Neutrophil (primary cell): ENCODE data around the gene CERS6.
"Not testable (repeated sequence)": the region's sequence is repeated elsewhere in the genome, so short reads cannot be mapped to it uniquely, and the experiment has no call there.

Experiments
- H3K27ac ChIP-seq: fragments of 200-600 bp; sonication (generic); 2 replicates; pipeline ENCODE4 v1.5.1; 2016; ENCODE audit warnings: mild to moderate bottlenecking, moderate library complexity
- H3K27me3 ChIP-seq: fragments of 200-600 bp; sonication (generic); 2 replicates; pipeline ENCODE4 v1.6.0; 2016; ENCODE audit warnings: mild to moderate bottlenecking
- H3K36me3 ChIP-seq: fragments of 200-600 bp; sonication (generic); 2 replicates; pipeline ENCODE4 v1.5.1; 2017
- H3K4me1 ChIP-seq, 2 experiments: fragments of 200-600 bp in 1 of 2; sonication (generic) in 1 of 2; 1 replicate in 1 of 2; 2 replicates in 1 of 2; pipeline versions ENCODE4 v1.5.1 to v1.6.1; 2013 to 2016; ENCODE audit warnings: low read depth in 1 of 2, low read length in 1 of 2, mild to moderate bottlenecking in 1 of 2, moderate library complexity in 1 of 2; ENCODE audit not compliant: control insufficient read depth in 1 of 2, insufficient read depth in 1 of 2
- H3K4me3 ChIP-seq, 2 experiments: fragments of 200-600 bp in 1 of 2; sonication (generic) in 1 of 2; 1 replicate in 1 of 2; 2 replicates in 1 of 2; pipeline ENCODE4 v1.5.1; 2013 to 2016; ENCODE audit warnings: low read depth in 1 of 2, low read length in 1 of 2, mild to moderate bottlenecking in 1 of 2, moderate library complexity in 1 of 2
- H3K9me3 ChIP-seq: fragments of 200-600 bp; sonication (generic); 2 replicates; pipeline ENCODE4 v1.5.1; 2016
- CTCF ChIP-seq: fragments of 200-600 bp; sonication (generic); IDR thresholded peaks from 2 replicates; pipeline ENCODE4 v1.5.1; 2016; ENCODE audit warnings: antibody characterized with exemption

CERS6 gene

GRCh38 chr2:168660870-168661862, 205.1 kb downstream of the CERS6 start:
- H3K27me3 ChIP-seq = no peaks in the 10 kb centered on the region
- no peak for TF ChIP-seq CTCF
- H3K36me3 ChIP-seq = no peaks in the 10 kb centered on the region
- no peak overlapping the region for H3K4me3 ChIP-seq
- no peaks in the 10 kb centered on the region for H3K9me3 ChIP-seq
- no peaks in the 10 kb centered on the region for H3K4me1 ChIP-seq
- no peak overlapping the region for H3K27ac ChIP-seq

DNA sequence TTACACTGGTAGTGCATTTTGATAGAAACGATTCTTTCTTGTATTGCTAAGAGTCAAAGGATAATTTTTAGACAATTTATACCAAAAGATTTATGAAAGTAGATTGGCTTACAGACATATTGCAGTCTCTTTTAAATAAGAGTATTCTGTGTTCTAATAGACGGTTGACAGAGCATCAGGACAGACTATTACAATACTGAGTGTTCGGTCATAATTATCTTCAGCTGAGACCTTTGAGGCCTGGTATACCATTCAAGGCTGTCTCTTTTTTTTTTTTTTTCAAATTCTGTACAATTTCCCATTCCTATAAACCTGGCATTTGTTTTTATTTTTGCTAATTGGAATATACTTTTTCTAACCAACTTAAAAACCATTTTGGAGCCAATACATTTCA, 205.8 kb downstream of the CERS6 start:
- H3K27ac ChIP-seq = no peak overlapping the region

DNA sequence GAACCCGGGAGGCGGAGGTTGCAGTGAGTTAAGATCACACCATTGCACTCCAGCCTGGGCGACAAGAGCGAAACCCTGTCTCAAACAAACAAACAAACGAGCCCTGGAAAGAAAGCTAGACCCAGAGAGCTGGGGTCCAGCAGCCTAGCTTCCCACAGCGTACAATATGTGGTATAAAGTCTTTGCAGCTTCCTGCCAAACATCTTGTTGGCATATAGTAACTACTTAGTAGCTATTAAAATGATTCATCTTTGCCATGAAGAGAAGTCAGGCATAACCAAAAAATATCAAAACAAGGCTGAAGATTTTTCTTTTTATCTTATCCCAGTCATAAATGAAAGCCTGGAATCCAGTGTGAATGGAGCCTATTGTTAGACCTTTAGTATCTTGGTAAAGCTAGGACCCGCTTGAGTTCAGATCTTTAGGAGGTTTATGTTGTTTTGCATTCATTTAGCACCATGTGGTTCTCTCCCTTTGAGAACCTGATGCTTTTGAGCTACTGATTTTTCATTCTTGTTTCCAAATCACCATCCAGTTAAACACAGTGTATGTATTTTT, 206.7 kb downstream of the CERS6 start:
- no peak overlapping the region for H3K27ac ChIP-seq
- no peak for TF ChIP-seq CTCF
- no peaks in the 10 kb centered on the region for H3K9me3 ChIP-seq
- H3K36me3 ChIP-seq = no peaks in the 10 kb centered on the region
- H3K27me3 ChIP-seq = no peaks in the 10 kb centered on the region
- no peak overlapping the region for H3K4me3 ChIP-seq
- no peaks in the 10 kb centered on the region for H3K4me1 ChIP-seq

More for the DNA sequence above, 205.8 kb downstream of the CERS6 start:
- Histone ChIP-seq H3K4me3 (no peak overlapping the region), H3K4me1 (no peaks in the 10 kb centered on the region), H3K36me3 (no peaks in the 10 kb centered on the region), H3K27me3 (no peaks in the 10 kb centered on the region), H3K9me3 (no peaks in the 10 kb centered on the region)
- no peak for TF ChIP-seq CTCF

GRCh38 chr2:168663993-168664392, 207.9 kb downstream of the CERS6 start:
- no peaks in the 10 kb centered on the region for H3K9me3 ChIP-seq
- H3K27ac ChIP-seq = no peak overlapping the region
- no peaks in the 10 kb centered on the region for H3K36me3 ChIP-seq
- no peak overlapping the region for H3K4me3 ChIP-seq
- TF ChIP-seq CTCF = no peak
- no peaks in the 10 kb centered on the region for H3K27me3 ChIP-seq
- no peaks in the 10 kb centered on the region for H3K4me1 ChIP-seq

GRCh38 chr2:168664715-168665114, 208.6 kb downstream of the CERS6 start:
- not testable (repeated sequence) for H3K4me3 ChIP-seq, H3K36me3 ChIP-seq, H3K9me3 ChIP-seq, H3K4me1 ChIP-seq, H3K27me3 ChIP-seq, H3K27ac ChIP-seq

GRCh38 chr2:168666339-168666738, 210.3 kb downstream of the CERS6 start:
- H3K9me3 ChIP-seq = no peaks in the 10 kb centered on the region
- no peaks in the 10 kb centered on the region for H3K36me3 ChIP-seq
- H3K27me3 ChIP-seq = no peaks in the 10 kb centered on the region
- no peak overlapping the region for H3K27ac ChIP-seq
- H3K4me3 ChIP-seq = no peak overlapping the region
- no peak for TF ChIP-seq CTCF
- H3K4me1 ChIP-seq = no peaks in the 10 kb centered on the region
